ENCODE results near the gene PTPRG. TPM values are rescaled to one million over a fixed set of nuclear protein-coding genes. Genes with fewer than 3 reads are reported as not detected.

PTPRG gene
- total and polyA plus RNA-seq, 7 donors, result 0.69 to 76.3 (median 62.7) TPM

DNA sequence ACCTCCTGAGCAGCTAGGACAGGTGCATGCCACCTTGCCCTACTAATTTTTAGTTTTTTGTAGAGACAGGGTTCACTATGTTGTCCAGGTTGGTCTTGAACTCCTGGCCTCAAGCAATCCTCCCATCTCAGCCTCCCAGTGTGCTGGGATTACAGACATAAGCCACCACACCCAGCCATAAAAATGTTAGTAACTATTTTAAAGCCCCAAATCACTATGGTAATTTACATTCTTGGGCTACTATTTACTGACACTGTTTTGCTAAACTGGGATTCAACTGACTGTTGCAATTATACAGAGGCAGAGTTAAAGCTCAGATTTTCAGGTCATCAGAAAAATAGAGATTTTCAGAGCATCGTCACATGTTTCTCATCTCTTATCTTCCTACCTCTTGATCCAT lies 553.4 kb downstream of the PTPRG start:
- no peak overlapping the region for H3K4me3 ChIP-seq
- no peak for DNase-seq
- peaks cover 0 to under 1% (median 0%) of the 10 kb centered on the region in 4 donors for H3K4me1 ChIP-seq
- no peaks in the 10 kb centered on the region for H3K27me3 ChIP-seq
- H3K36me3 ChIP-seq, result no peaks in the 10 kb centered on the region
- intact Hi-C loops (cut with DNase I), result no loop called here
- WGBS, 2 donors, result 94% methylated on average over 1 of the region's 1 CpG
- H3K27ac ChIP-seq, result no peak overlapping the region
- H3K9me3 ChIP-seq, result no peaks in the 10 kb centered on the region
- TF ChIP-seq, protein P1, sequence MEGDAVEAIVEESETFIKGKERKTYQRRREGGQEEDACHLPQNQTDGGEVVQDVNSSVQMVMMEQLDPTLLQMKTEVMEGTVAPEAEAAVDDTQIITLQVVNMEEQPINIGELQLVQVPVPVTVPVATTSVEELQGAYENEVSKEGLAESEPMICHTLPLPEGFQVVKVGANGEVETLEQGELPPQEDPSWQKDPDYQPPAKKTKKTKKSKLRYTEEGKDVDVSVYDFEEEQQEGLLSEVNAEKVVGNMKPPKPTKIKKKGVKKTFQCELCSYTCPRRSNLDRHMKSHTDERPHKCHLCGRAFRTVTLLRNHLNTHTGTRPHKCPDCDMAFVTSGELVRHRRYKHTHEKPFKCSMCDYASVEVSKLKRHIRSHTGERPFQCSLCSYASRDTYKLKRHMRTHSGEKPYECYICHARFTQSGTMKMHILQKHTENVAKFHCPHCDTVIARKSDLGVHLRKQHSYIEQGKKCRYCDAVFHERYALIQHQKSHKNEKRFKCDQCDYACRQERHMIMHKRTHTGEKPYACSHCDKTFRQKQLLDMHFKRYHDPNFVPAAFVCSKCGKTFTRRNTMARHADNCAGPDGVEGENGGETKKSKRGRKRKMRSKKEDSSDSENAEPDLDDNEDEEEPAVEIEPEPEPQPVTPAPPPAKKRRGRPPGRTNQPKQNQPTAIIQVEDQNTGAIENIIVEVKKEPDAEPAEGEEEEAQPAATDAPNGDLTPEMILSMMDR (IDR thresholded peaks at IDR 0.05), result no peak
- TF ChIP-seq POLR2A (IDR thresholded peaks at IDR 0.05), result no peak
- TF ChIP-seq POLR2AphosphoS5 (IDR thresholded peaks at IDR 0.05), result no peak
- TF ChIP-seq EP300 (IDR thresholded peaks at IDR 0.05), result no peak

DNA sequence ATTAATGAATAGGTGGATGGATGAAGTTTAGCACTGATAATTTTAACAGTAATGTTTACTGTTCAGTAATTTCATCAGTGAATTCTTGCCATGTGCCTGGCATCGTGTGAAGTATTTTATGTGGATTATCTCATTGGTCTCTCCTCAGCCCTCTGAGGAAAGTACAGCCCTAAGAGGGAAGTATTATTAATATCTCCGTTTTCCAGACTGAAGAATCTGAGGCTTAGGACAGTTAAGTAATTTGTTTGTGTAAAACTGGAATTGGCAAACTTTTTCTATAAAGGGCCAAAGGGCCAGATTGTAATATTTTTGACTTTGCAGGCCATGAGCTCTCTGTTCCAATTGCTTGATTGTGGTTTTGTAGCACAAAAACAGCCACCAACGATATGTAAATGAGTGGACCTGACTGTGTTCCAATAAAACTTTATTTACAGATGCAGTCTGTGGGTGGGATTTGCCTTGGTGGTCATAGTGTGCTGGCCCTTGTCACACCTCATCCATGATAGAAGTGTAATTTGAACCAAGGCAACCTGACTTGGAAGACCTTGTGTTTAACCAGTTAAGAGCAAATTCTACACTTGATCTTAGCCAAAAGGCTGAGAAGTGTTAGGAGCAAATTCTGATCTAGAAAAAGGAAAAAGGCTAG lies 556.7 kb downstream of the PTPRG start:
- intact Hi-C loops (cut with DNase I), result no loop called here
- no peak for TF ChIP-seq EP300 (IDR thresholded peaks at IDR 0.05)
- no peak for TF ChIP-seq POLR2A (IDR thresholded peaks at IDR 0.05)
- TF ChIP-seq, protein P1 (IDR thresholded peaks at IDR 0.05), result no peak
- no peak for TF ChIP-seq POLR2AphosphoS5 (IDR thresholded peaks at IDR 0.05)
- H3K9me3 ChIP-seq, result peaks cover 0 to 4% (median 0%) of the 10 kb centered on the region in 4 donors
- DNase-seq, result no peak
- no peak overlapping the region for H3K4me3 ChIP-seq
- peak overlapping the region in 1 of 4 donors; percentile 21 for H3K27ac ChIP-seq
- H3K4me1 ChIP-seq, result no peaks in the 10 kb centered on the region
- no peaks in the 10 kb centered on the region for H3K27me3 ChIP-seq
- 75 to 76% methylated on average over 3 of the region's 3 CpGs for WGBS, 2 donors
- H3K36me3 ChIP-seq, result no peaks in the 10 kb centered on the region

DNA sequence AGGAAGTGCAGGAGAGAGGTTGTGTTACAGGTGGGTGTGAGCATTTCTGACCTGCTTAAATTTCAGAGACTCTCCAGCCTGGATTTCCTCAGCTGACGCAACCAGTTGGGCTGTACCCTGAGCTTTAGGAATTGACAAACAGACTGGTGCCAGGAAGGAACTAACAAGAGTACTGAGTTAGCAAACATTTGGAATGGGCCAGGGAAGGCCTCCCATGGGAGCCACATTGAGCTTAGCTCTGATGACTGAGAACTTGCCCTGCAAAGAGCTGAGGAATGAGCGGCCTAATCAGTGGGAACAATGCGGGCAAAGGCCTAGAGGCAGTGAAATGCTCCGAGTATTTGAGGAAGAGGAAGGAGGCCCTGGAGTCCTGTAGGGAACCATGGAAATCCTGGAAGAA lies 557.8 kb downstream of the PTPRG start:
- WGBS, 2 donors, result 96 to 97% methylated on average over 4 of the region's 4 CpGs
- H3K27ac ChIP-seq, result peak overlapping the region in 1 of 4 donors; percentile 21
- H3K27me3 ChIP-seq, result no peaks in the 10 kb centered on the region
- no peak for DNase-seq
- peaks cover 0 to 4% (median 0%) of the 10 kb centered on the region in 4 donors for H3K9me3 ChIP-seq
- no peak for TF ChIP-seq POLR2AphosphoS5 (IDR thresholded peaks at IDR 0.05)
- H3K36me3 ChIP-seq, result no peaks in the 10 kb centered on the region
- intact Hi-C loops (cut with DNase I), result no loop called here
- no peaks in the 10 kb centered on the region for H3K4me1 ChIP-seq
- H3K4me3 ChIP-seq, result no peak overlapping the region

DNA sequence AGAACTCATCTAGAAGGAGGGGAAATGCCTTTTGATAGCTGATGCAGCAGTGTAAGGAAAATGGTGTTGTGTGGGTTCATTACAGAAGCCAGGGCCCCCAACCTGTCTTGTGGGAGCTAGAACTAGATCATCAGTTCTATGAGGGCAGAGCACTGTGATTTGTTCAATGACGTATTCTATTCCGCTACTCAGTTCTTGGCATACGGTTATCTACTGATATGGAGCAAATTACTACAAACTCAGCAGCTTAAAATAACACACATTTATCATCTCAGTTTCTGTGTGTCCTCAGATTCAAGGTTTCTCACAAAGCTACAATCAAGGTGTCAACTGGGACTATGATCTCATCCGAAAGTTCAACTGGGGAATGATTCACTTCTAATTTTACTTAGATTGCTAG lies 561.4 kb downstream of the PTPRG start:
- H3K36me3 ChIP-seq, result no peaks in the 10 kb centered on the region
- TF ChIP-seq, protein P1 (IDR thresholded peaks at IDR 0.05), result no peak
- TF ChIP-seq EP300 (IDR thresholded peaks at IDR 0.05), result no peak
- no peak for TF ChIP-seq POLR2A (IDR thresholded peaks at IDR 0.05)
- no peak for TF ChIP-seq POLR2AphosphoS5 (IDR thresholded peaks at IDR 0.05)
- H3K27ac ChIP-seq, result no peak overlapping the region
- H3K27me3 ChIP-seq, result no peaks in the 10 kb centered on the region
- H3K4me1 ChIP-seq, result no peaks in the 10 kb centered on the region
- intact Hi-C loops (cut with DNase I), result no loop called here
- H3K4me3 ChIP-seq, result no peak overlapping the region
- WGBS, 2 donors, result 69 to 70% methylated on average over 4 of the region's 4 CpGs
- peaks cover 0 to 4% (median 0%) of the 10 kb centered on the region in 4 donors for H3K9me3 ChIP-seq
- no peak for DNase-seq

DNA sequence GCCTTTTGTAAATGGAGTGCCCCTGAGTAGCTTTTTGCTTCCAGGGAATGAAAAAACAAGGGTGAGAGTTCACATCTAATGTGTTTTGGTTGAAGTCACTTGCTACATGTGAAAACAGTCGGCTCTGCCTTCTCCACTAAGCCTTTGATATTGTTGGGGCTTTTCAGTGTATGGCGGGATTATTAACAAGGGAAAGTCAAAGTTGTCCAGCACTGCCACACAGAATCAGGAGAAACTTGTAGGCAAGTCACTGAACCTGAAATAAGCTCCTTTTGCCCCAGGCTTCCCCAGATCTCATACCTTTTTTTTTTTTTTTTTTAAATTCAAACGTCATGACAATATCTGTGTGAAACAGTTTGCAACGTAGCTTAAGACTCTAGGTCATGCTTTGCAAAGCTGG lies 564.0 kb downstream of the PTPRG start:
- Histone ChIP-seq H3K4me1 (peaks cover 0 to 2% (median 0%) of the 10 kb centered on the region in 4 donors), H3K36me3 (no peaks in the 10 kb centered on the region), H3K9me3 (peaks cover 0 to 4% (median 0%) of the 10 kb centered on the region in 4 donors), H3K27ac (no peak overlapping the region), H3K27me3 (no peaks in the 10 kb centered on the region), H3K4me3 (no peak overlapping the region)
- TF ChIP-seq, protein P1 (IDR thresholded peaks at IDR 0.05), result no peak
- TF ChIP-seq POLR2AphosphoS5 (IDR thresholded peaks at IDR 0.05) (no peak), EP300 (IDR thresholded peaks at IDR 0.05) (no peak), POLR2A (IDR thresholded peaks at IDR 0.05) (no peak)
- no peak for DNase-seq
- intact Hi-C loops (cut with DNase I), result no loop called here
- WGBS, 2 donors, result 87 to 91% methylated on average over 4 of the region's 4 CpGs
